NCI-H2227 (cell line): ENCODE data around the gene USP24.

Source experiments
- DNase-seq: peaks from one replicate; lab custom pipeline; 2025; ENCODE audit not compliant: unreplicated experiment; lab: John Stamatoyannopoulos, UW

USP24 gene

GRCh38 chr1:55070293-55071164, 144.6 kb downstream of the USP24 start:
- no peak for DNase-seq

GRCh38 chr1:55069280-55069679, 145.9 kb downstream of the USP24 start:
- DNase-seq, result no peak

GRCh38 chr1:55068638-55069037, 146.5 kb downstream of the USP24 start:
- DNase-seq, result no peak

- no peak for DNase-seq
Measured at GRCh38 chr1:55067914-55068313, 147.2 kb downstream of the USP24 start.

GRCh38 chr1:55067022-55067778, 148.0 kb downstream of the USP24 start:
- no peak for DNase-seq

GRCh38 chr1:55065648-55066047, 149.5 kb downstream of the USP24 start:
- no peak for DNase-seq

- DNase-seq, result no peak
Measured at GRCh38 chr1:55064861-55065263, 150.3 kb downstream of the USP24 start.

GRCh38 chr1:55064071-55064581, 151.0 kb downstream of the USP24 start:
- no peak for DNase-seq

GRCh38 chr1:55063577-55063942, 151.6 kb downstream of the USP24 start:
- no peak for DNase-seq

- DNase-seq, result no peak
Measured at GRCh38 chr1:55062801-55063576, 152.2 kb downstream of the USP24 start.

- DNase-seq, result no peak
Measured at GRCh38 chr1:55061706-55062321, 153.3 kb downstream of the USP24 start.

- DNase-seq, result no peak
Measured at GRCh38 chr1:55061000-55061705, 154.0 kb downstream of the USP24 start.

- DNase-seq, result no peak
Measured at GRCh38 chr1:55060133-55060999, 154.8 kb downstream of the USP24 start.

- DNase-seq, result no peak
Measured at GRCh38 chr1:55059302-55060132, 155.6 kb downstream of the USP24 start.

GRCh38 chr1:55057956-55058298, 157.2 kb downstream of the USP24 start:
- no peak for DNase-seq

GRCh38 chr1:55057270-55057955, 157.8 kb downstream of the USP24 start:
- DNase-seq, result no peak

- DNase-seq, result no peak
Measured at GRCh38 chr1:55056632-55056992, 158.6 kb downstream of the USP24 start.
